HCT116 (cell line): ENCODE results near the gene HOXC11.

Experiments
- POLR2A ChIP-seq: IDR thresholded peaks from 2 replicates; pipeline ENCODE4 v1.7.0; 2011; ENCODE audit warnings: borderline replicate concordance; ENCODE audit not compliant: insufficient read depth, insufficient read length; ENCODE audit errors: extremely low read depth
- TF ChIP-seq, protein P1 (sequence below): IDR thresholded peaks from 2 replicates; pipeline ENCODE4 v1.6.1; 2012; ENCODE audit warnings: low read depth

DNA sequence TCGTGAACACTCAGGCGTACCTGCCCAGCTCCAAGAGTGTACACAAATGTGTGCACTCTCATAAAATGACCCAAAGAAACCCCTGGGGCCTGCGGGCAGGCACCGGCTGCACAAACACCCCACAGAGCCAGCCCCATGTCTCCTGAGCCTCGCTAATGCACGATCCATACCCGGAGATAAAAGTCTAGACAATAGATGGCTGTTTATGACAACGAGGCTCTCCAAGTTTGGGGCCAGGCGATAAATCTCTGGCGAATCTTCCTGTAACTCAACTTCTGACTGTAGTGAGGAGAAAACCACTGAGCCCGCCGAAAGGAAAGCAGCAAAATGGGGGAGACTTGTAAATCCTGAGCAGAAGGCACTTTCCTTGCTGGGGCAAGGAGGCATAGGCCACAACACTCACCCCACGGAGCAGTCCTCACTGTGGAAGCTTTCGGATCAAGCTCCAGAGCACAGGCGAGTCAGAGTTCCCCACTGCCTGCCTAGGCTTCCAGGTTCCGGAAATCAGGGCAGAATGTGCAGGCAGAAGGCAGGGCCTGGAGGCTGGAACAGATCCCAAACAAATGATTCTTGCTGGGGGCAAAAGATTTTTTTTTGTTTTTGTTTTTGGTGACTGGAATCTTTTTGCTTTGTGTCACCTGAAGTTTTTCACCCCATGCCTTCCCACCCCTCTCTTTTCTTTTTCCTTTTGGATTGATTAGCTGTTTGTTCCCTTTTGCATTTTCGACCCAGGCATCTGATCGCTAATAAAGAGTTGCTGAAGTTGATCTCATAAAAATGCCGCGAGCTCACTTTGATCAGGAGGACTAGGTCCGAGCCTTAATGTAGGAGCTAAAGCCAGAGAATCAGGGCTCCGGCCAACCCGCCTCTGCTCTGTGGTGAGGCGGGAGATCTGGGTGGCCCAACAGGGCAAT lies 4.5 kb upstream of the HOXC11 start:
- TF ChIP-seq, protein P1, sequence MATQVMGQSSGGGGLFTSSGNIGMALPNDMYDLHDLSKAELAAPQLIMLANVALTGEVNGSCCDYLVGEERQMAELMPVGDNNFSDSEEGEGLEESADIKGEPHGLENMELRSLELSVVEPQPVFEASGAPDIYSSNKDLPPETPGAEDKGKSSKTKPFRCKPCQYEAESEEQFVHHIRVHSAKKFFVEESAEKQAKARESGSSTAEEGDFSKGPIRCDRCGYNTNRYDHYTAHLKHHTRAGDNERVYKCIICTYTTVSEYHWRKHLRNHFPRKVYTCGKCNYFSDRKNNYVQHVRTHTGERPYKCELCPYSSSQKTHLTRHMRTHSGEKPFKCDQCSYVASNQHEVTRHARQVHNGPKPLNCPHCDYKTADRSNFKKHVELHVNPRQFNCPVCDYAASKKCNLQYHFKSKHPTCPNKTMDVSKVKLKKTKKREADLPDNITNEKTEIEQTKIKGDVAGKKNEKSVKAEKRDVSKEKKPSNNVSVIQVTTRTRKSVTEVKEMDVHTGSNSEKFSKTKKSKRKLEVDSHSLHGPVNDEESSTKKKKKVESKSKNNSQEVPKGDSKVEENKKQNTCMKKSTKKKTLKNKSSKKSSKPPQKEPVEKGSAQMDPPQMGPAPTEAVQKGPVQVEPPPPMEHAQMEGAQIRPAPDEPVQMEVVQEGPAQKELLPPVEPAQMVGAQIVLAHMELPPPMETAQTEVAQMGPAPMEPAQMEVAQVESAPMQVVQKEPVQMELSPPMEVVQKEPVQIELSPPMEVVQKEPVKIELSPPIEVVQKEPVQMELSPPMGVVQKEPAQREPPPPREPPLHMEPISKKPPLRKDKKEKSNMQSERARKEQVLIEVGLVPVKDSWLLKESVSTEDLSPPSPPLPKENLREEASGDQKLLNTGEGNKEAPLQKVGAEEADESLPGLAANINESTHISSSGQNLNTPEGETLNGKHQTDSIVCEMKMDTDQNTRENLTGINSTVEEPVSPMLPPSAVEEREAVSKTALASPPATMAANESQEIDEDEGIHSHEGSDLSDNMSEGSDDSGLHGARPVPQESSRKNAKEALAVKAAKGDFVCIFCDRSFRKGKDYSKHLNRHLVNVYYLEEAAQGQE, result no peak
- TF ChIP-seq POLR2A, result no peak
